ENCODE data around the gene MOCS3.

MOCS3 gene

GRCh38 chr20:51012357-51012756 lies 53.7 kb downstream of the MOCS3 start:
- no peak for DNase-seq (ENCODE audit: low read depth in 2 of 2)

Measured in stimulated activated CD4-positive, alpha-beta T cell treated with anti-CD3 and anti-CD28 coated beads, Interleukin-15, amount 100 ng/mL, for 48 hours (primary cell).